ENCODE data around the gene IL31RA. TPM values are rescaled to one million over a fixed set of nuclear protein-coding genes. Genes with fewer than 3 reads are reported as not detected.
"Not testable (repeated sequence)": the region's sequence is repeated elsewhere in the genome, so short reads cannot be mapped to it uniquely, and the experiment has no call there.

IL31RA gene
- not detected for total RNA-seq
- long read RNA-seq, donor 1 = 0 reads
- long read RNA-seq, donor 2 = 0 reads

GRCh38 chr5:55850839-55851674, at the start of gene IL31RA:
IL31RA (plus strand) TSS chr5:55851357; CDS start chr5:55851571, 214 bp downstream.
- no peak for DNase-seq (ENCODE audit: low spot score)
- intact Hi-C loops (cut with DNase I) = loop anchor here in 1 of 2 donors (5.0 kb wide), 1 partner anchor 186 kb away; no protein-coding TSS in a partner anchor

GRCh38 chr5:55808814-55809213, 42.3 kb upstream of the IL31RA start:
- DNase-seq (ENCODE audit: low spot score); intact Hi-C loops (cut with DNase I): not testable (repeated sequence)

- not testable (repeated sequence) for DNase-seq (ENCODE audit: low spot score)
These were observed 35.2 kb upstream of the IL31RA start for GRCh38 chr5:55815939-55816338.

GRCh38 chr5:55816342-55816741, 34.8 kb upstream of the IL31RA start:
- no peak for DNase-seq (ENCODE audit: low spot score)
- intact Hi-C loops (cut with DNase I) = no loop called here

More at GRCh38 chr5:55815939-55816338, 35.2 kb upstream of the IL31RA start:
- intact Hi-C loops (cut with DNase I) = not testable (repeated sequence)

- DNase-seq (ENCODE audit: low spot score) = no peak
- intact Hi-C loops (cut with DNase I) = no loop called here
These were observed 34.1 kb upstream of the IL31RA start for GRCh38 chr5:55817030-55817429.

GRCh38 chr5:55820488-55820887, 30.7 kb upstream of the IL31RA start:
- intact Hi-C loops (cut with DNase I) = no loop called here

GRCh38 chr5:55821731-55822512, 29.2 kb upstream of the IL31RA start:
- DNase-seq (ENCODE audit: low spot score) = no peak
- intact Hi-C loops (cut with DNase I) = no loop called here

More at GRCh38 chr5:55820488-55820887, 30.7 kb upstream of the IL31RA start:
- no peak for DNase-seq (ENCODE audit: low spot score)

GRCh38 chr5:55823151-55823796, 27.9 kb upstream of the IL31RA start:
- intact Hi-C loops (cut with DNase I) = no loop called here

GRCh38 chr5:55829956-55830355, 21.2 kb upstream of the IL31RA start:
- DNase-seq (ENCODE audit: low spot score) = no peak
- intact Hi-C loops (cut with DNase I) = no loop called here

More at GRCh38 chr5:55823151-55823796, 27.9 kb upstream of the IL31RA start:
- DNase-seq (ENCODE audit: low spot score) = no peak

- DNase-seq (ENCODE audit: low spot score) = no peak
- intact Hi-C loops (cut with DNase I) = no loop called here
These were observed 18.7 kb upstream of the IL31RA start for GRCh38 chr5:55832446-55832845.

- intact Hi-C loops (cut with DNase I) = no loop called here
- DNase-seq (ENCODE audit: low spot score) = no peak
These were observed 15.0 kb upstream of the IL31RA start for GRCh38 chr5:55836191-55836590.

- intact Hi-C loops (cut with DNase I) = no loop called here
- no peak for DNase-seq (ENCODE audit: low spot score)
These were observed 9.2 kb upstream of the IL31RA start for GRCh38 chr5:55841976-55842375.

- intact Hi-C loops (cut with DNase I) = no loop called here
- DNase-seq (ENCODE audit: low spot score) = no peak
These were observed 3.3 kb upstream of the IL31RA start for GRCh38 chr5:55847837-55848236.

GRCh38 chr5:55848783-55849182, 2.4 kb upstream of the IL31RA start:
- intact Hi-C loops (cut with DNase I) = no loop called here
- DNase-seq (ENCODE audit: low spot score) = no peak

GRCh38 chr5:55851675-55851979, 470 bp downstream of the IL31RA start:
- intact Hi-C loops (cut with DNase I) = loop anchor here in 1 of 2 donors (5.0 kb wide), 1 partner anchor 186 kb away; no protein-coding TSS in a partner anchor

GRCh38 chr5:55852503-55852902, 1.3 kb downstream of the IL31RA start:
- DNase-seq (ENCODE audit: low spot score) = no peak
- intact Hi-C loops (cut with DNase I) = loop anchor here in 1 of 2 donors (5.0 kb wide), 1 partner anchor 185 kb away; no protein-coding TSS in a partner anchor

More at GRCh38 chr5:55851675-55851979, 470 bp downstream of the IL31RA start:
- no peak for DNase-seq (ENCODE audit: low spot score)

- intact Hi-C loops (cut with DNase I) = loop anchor here in 1 of 2 donors (5.0 kb wide), 1 partner anchor 184 kb away; no protein-coding TSS in a partner anchor
- no peak for DNase-seq (ENCODE audit: low spot score)
These were observed 2.0 kb downstream of the IL31RA start for GRCh38 chr5:55853041-55853670.

- DNase-seq (ENCODE audit: low spot score) = no peak
- intact Hi-C loops (cut with DNase I) = loop anchor here in 1 of 2 donors (5.0 kb wide), 1 partner anchor 183 kb away; no protein-coding TSS in a partner anchor
These were observed 2.7 kb downstream of the IL31RA start for GRCh38 chr5:55853818-55854217.

GRCh38 chr5:55855509-55855908, 4.4 kb downstream of the IL31RA start:
- no peak for DNase-seq (ENCODE audit: low spot score)
- intact Hi-C loops (cut with DNase I) = no loop called here

Measured in posterior vena cava (tissue), 2 donors.